ENCODE measurements around the gene ECEL1. TPM values are rescaled to one million over a fixed set of nuclear protein-coding genes. Genes with fewer than 3 reads are reported as not detected.

ECEL1 gene
- total RNA-seq, 1 experiment from 2014 or later = not detected

GRCh38 chr2:232464544-232464885 lies 23.1 kb downstream of the ECEL1 start:
- no peak overlapping the region for H3K9ac ChIP-seq (ENCODE audit: low read length)
- H3K9me2 ChIP-seq (replicated peaks; ENCODE audit: insufficient read depth, low read length) = no peaks in the 10 kb centered on the region
- H3K4me1 ChIP-seq (ENCODE audit: low read length) = peaks cover 5% of the 10 kb centered on the region
- H3K79me2 ChIP-seq (ENCODE audit: low read length) = no peaks in the 10 kb centered on the region
- no peaks in the 10 kb centered on the region for H3K27me3 ChIP-seq (ENCODE audit: low read length)
- DNase-seq = no peak
- H3K27ac ChIP-seq (ENCODE audit: low read length) = no peak overlapping the region
- H3K4me2 ChIP-seq (ENCODE audit: low read depth, low read length, poor library complexity, severe bottlenecking) = no peak overlapping the region
- no peak overlapping the region for H3K4me3 ChIP-seq (ENCODE audit: low read length)
- H2AFZ ChIP-seq (ENCODE audit: low read length) = no peak overlapping the region
- H3K9me3 ChIP-seq (ENCODE audit: low read length) = no peaks in the 10 kb centered on the region
- no peaks in the 10 kb centered on the region for H3K36me3 ChIP-seq (ENCODE audit: insufficient read depth, low read length)
- no peaks in the 10 kb centered on the region for H4K20me1 ChIP-seq (ENCODE audit: insufficient read depth, low read depth, low read length)

- Histone ChIP-seq H3K79me2 (ENCODE audit: low read length) (no peaks in the 10 kb centered on the region), H3K9me2 (replicated peaks; ENCODE audit: insufficient read depth, low read length) (no peaks in the 10 kb centered on the region), H3K9ac (ENCODE audit: low read length) (no peak overlapping the region), H3K9me3 (ENCODE audit: low read length) (no peaks in the 10 kb centered on the region), H3K4me2 (ENCODE audit: low read depth, low read length, poor library complexity, severe bottlenecking) (no peak overlapping the region), H3K4me3 (ENCODE audit: low read length) (no peak overlapping the region), H3K4me1 (ENCODE audit: low read length) (peaks cover 5% of the 10 kb centered on the region), H3K27ac (ENCODE audit: low read length) (no peak overlapping the region), H3K36me3 (ENCODE audit: insufficient read depth, low read length) (no peaks in the 10 kb centered on the region), H3K27me3 (ENCODE audit: low read length) (no peaks in the 10 kb centered on the region), H4K20me1 (ENCODE audit: insufficient read depth, low read depth, low read length) (no peaks in the 10 kb centered on the region), H2AFZ (ENCODE audit: low read length) (no peak overlapping the region)
- DNase-seq = no peak
These were observed 23.7 kb downstream of the ECEL1 start for GRCh38 chr2:232463701-232464543.

- H3K9ac ChIP-seq (ENCODE audit: low read length) = no peak overlapping the region
- no peak overlapping the region for H3K27ac ChIP-seq (ENCODE audit: low read length)
- DNase-seq = no peak
- H3K9me3 ChIP-seq (ENCODE audit: low read length) = no peaks in the 10 kb centered on the region
- no peaks in the 10 kb centered on the region for H3K4me1 ChIP-seq (ENCODE audit: low read length)
- no peaks in the 10 kb centered on the region for H4K20me1 ChIP-seq (ENCODE audit: insufficient read depth, low read depth, low read length)
- H3K4me2 ChIP-seq (ENCODE audit: low read depth, low read length, poor library complexity, severe bottlenecking) = no peak overlapping the region
- no peaks in the 10 kb centered on the region for H3K27me3 ChIP-seq (ENCODE audit: low read length)
- no peaks in the 10 kb centered on the region for H3K36me3 ChIP-seq (ENCODE audit: insufficient read depth, low read length)
- no peaks in the 10 kb centered on the region for H3K9me2 ChIP-seq (replicated peaks; ENCODE audit: insufficient read depth, low read length)
- H2AFZ ChIP-seq (ENCODE audit: low read length) = no peak overlapping the region
- H3K4me3 ChIP-seq (ENCODE audit: low read length) = no peak overlapping the region
- H3K79me2 ChIP-seq (ENCODE audit: low read length) = no peaks in the 10 kb centered on the region
These were observed 27.5 kb downstream of the ECEL1 start for GRCh38 chr2:232460171-232460570.

GRCh38 chr2:232459419-232460035 lies 28.1 kb downstream of the ECEL1 start:
- no peak overlapping the region for H2AFZ ChIP-seq (ENCODE audit: low read length)
- no peaks in the 10 kb centered on the region for H4K20me1 ChIP-seq (ENCODE audit: insufficient read depth, low read depth, low read length)
- no peaks in the 10 kb centered on the region for H3K4me1 ChIP-seq (ENCODE audit: low read length)
- no peak overlapping the region for H3K9ac ChIP-seq (ENCODE audit: low read length)
- H3K4me3 ChIP-seq (ENCODE audit: low read length) = no peak overlapping the region
- DNase-seq = no peak
- no peak overlapping the region for H3K4me2 ChIP-seq (ENCODE audit: low read depth, low read length, poor library complexity, severe bottlenecking)
- no peak overlapping the region for H3K27ac ChIP-seq (ENCODE audit: low read length)
- H3K79me2 ChIP-seq (ENCODE audit: low read length) = no peaks in the 10 kb centered on the region
- H3K27me3 ChIP-seq (ENCODE audit: low read length) = no peaks in the 10 kb centered on the region
- no peaks in the 10 kb centered on the region for H3K36me3 ChIP-seq (ENCODE audit: insufficient read depth, low read length)
- no peaks in the 10 kb centered on the region for H3K9me2 ChIP-seq (replicated peaks; ENCODE audit: insufficient read depth, low read length)
- H3K9me3 ChIP-seq (ENCODE audit: low read length) = no peaks in the 10 kb centered on the region

- DNase-seq = no peak
- Histone ChIP-seq H3K4me1 (ENCODE audit: low read length) (no peaks in the 10 kb centered on the region), H4K20me1 (ENCODE audit: insufficient read depth, low read depth, low read length) (no peaks in the 10 kb centered on the region)
These were observed 28.8 kb downstream of the ECEL1 start for GRCh38 chr2:232458661-232459418.

GRCh38 chr2:232458051-232458660 lies 29.5 kb downstream of the ECEL1 start:
- no peaks in the 10 kb centered on the region for H4K20me1 ChIP-seq (ENCODE audit: insufficient read depth, low read depth, low read length)
- H3K36me3 ChIP-seq (ENCODE audit: insufficient read depth, low read length) = no peaks in the 10 kb centered on the region
- H3K9me3 ChIP-seq (ENCODE audit: low read length) = no peaks in the 10 kb centered on the region
- H3K79me2 ChIP-seq (ENCODE audit: low read length) = no peaks in the 10 kb centered on the region
- no peak overlapping the region for H3K4me3 ChIP-seq (ENCODE audit: low read length)
- H3K4me2 ChIP-seq (ENCODE audit: low read depth, low read length, poor library complexity, severe bottlenecking) = no peak overlapping the region
- H3K9ac ChIP-seq (ENCODE audit: low read length) = no peak overlapping the region
- H3K4me1 ChIP-seq (ENCODE audit: low read length) = no peaks in the 10 kb centered on the region
- H3K27me3 ChIP-seq (ENCODE audit: low read length) = no peaks in the 10 kb centered on the region
- DNase-seq = no peak
- H3K9me2 ChIP-seq (replicated peaks; ENCODE audit: insufficient read depth, low read length) = no peaks in the 10 kb centered on the region
- H3K27ac ChIP-seq (ENCODE audit: low read length) = no peak overlapping the region
- H2AFZ ChIP-seq (ENCODE audit: low read length) = no peak overlapping the region

More at GRCh38 chr2:232458661-232459418, 28.8 kb downstream of the ECEL1 start:
- no peaks in the 10 kb centered on the region for H3K9me3 ChIP-seq (ENCODE audit: low read length)
- no peak overlapping the region for H3K4me3 ChIP-seq (ENCODE audit: low read length)
- H3K27me3 ChIP-seq (ENCODE audit: low read length) = no peaks in the 10 kb centered on the region
- no peak overlapping the region for H3K27ac ChIP-seq (ENCODE audit: low read length)
- no peaks in the 10 kb centered on the region for H3K36me3 ChIP-seq (ENCODE audit: insufficient read depth, low read length)
- no peak overlapping the region for H2AFZ ChIP-seq (ENCODE audit: low read length)
- H3K79me2 ChIP-seq (ENCODE audit: low read length) = no peaks in the 10 kb centered on the region
- H3K4me2 ChIP-seq (ENCODE audit: low read depth, low read length, poor library complexity, severe bottlenecking) = no peak overlapping the region
- no peak overlapping the region for H3K9ac ChIP-seq (ENCODE audit: low read length)
- no peaks in the 10 kb centered on the region for H3K9me2 ChIP-seq (replicated peaks; ENCODE audit: insufficient read depth, low read length)

- H3K4me3 ChIP-seq (ENCODE audit: low read length) = no peak overlapping the region
- H3K4me2 ChIP-seq (ENCODE audit: low read depth, low read length, poor library complexity, severe bottlenecking) = no peak overlapping the region
- H3K9me3 ChIP-seq (ENCODE audit: low read length) = no peaks in the 10 kb centered on the region
- H3K9ac ChIP-seq (ENCODE audit: low read length) = no peak overlapping the region
- no peak for DNase-seq
- no peak overlapping the region for H2AFZ ChIP-seq (ENCODE audit: low read length)
- no peak overlapping the region for H3K27ac ChIP-seq (ENCODE audit: low read length)
- H4K20me1 ChIP-seq (ENCODE audit: insufficient read depth, low read depth, low read length) = no peaks in the 10 kb centered on the region
- no peaks in the 10 kb centered on the region for H3K79me2 ChIP-seq (ENCODE audit: low read length)
- no peaks in the 10 kb centered on the region for H3K27me3 ChIP-seq (ENCODE audit: low read length)
- no peaks in the 10 kb centered on the region for H3K36me3 ChIP-seq (ENCODE audit: insufficient read depth, low read length)
- no peaks in the 10 kb centered on the region for H3K4me1 ChIP-seq (ENCODE audit: low read length)
- H3K9me2 ChIP-seq (replicated peaks; ENCODE audit: insufficient read depth, low read length) = no peaks in the 10 kb centered on the region
These were observed 30.3 kb downstream of the ECEL1 start for GRCh38 chr2:232457121-232458011.

Measured in Karpas-422 (cell line).